DMS114 treated with DMSO at 0.1 percent for 48 hours (cell line): ENCODE results near the gene EFHD1.
"Not testable (repeated sequence)": the region's sequence is repeated elsewhere in the genome, so short reads cannot be mapped to it uniquely, and the experiment has no call there.

Experiments
- DNase-seq: peaks from one replicate; lab custom pipeline; 2025; ENCODE audit not compliant: unreplicated experiment; lab: John Stamatoyannopoulos, UW

EFHD1 gene

DNA sequence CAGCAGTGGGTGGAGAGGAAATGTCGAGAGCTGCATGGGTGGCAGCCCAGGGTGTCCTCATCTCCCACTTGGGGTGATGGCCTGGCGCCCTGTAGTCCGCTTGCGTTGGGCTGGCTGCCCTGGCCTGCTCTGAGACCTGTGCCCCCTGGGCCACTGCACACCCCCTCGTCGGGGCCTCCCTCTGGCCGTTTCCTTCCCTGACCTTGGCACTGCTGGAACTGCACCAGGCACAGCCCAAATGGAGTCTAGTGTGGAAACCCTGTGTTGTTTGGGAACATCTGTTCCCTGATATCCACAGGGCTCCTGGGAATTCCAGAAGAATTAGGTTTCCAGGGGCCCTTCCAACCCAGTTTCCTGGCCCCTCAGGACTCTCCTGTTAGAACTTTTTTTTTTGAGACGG is 13.9 kb downstream of the EFHD1 start:
- DNase-seq = no peak

DNA sequence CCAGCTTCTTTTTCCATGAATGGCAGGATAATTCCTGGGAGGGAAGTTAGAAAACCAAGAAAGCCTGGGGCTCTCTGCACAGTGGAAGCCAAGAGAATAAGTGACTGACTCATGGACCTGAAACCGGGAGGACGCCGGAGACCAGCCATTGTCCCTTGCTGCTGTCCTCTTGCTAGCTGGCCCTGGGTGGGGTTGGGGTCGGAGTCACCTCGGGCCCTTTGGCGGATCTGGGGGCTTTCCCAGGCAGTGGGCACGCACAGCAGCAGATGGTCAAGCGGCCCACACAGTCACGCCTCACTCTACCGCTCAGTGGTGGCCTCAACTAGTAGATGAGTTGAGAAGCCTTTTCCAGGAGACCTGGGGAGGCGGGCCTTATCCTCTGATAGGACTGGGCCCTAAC is 15.6 kb downstream of the EFHD1 start:
- DNase-seq = no peak

DNA sequence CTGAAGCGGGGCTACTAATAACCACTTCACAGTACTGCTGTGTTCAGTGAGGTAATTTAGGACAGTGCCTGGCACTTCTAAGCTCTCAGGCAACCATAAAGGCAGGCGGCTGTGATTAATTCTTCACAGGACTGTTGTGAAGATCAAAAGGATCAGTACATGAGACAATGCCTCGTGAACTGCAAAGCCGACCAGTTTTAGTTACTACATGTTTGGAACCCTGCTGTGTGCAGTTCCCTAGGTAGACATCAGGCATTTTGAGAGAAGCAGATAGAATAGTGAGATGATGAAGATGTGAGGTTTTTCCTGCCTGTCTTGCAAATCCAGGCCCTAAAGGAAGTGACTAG is 19.1 kb downstream of the EFHD1 start:
- no peak for DNase-seq

DNA sequence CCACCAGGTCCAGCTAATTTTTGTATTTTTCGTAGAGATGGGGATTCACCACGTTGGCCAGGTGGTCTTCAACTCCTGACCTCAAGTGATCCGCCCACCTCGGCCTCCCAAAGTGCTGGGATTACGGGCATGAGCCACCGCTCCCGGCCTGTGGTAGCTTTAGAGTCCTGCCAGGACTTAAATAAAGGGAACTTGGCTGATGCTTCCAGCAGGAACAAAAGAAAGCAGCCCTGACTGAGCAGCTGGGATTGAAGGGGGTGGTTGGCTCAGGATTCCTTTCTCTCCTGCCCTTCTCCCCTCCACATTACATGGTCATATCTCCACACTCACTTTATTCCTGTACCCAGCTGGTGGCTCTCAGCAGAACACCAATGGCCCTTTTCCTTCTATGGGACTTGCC is 20.0 kb downstream of the EFHD1 start:
- DNase-seq = no peak

DNA sequence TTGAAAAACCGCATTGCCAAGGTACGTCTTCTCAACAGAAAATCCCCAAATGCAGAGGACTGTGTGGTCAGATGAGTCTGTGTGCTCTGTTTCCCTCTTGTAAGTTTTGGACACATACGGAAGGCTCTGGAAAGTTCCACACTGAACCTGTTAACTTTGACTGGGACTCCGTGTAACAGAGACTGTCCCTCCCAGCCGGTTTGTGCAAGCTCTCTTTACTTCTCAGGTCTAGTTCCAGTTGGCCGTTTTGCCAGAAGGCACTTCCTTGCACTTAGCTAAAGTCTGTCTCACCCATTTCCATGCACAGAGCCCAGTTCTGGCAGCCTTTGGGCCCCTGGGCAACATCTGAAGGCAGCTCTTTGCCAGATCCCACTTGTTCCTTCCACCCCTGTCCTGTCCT is 22.0 kb downstream of the EFHD1 start:
- DNase-seq = no peak

DNA sequence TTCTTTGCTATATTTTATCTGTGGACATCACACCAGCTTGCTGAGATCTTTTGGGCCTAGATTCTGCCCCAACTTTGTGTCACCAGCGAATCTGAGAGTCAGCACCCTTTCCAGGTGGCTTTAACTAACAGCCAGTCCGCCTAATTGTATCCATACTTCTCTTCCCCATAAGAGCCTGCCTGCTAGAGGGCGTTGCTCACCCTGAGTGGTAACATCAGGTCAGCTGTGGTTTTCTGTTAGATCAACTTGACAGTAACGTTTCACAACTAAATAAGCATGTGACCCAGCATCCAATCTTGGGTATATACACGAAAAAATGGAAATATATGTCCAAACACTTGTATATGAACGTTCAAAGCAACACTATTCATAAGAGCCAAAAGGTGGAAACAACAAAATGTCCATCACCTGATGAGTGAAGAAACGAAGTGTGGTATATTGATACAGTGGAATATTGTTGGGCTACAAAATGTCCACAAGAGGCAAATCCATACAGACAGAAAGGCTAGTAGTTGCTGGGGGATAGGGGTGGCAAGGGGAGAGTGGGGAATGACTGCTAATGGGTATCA is 24.9 kb downstream of the EFHD1 start:
- DNase-seq = no peak

DNA sequence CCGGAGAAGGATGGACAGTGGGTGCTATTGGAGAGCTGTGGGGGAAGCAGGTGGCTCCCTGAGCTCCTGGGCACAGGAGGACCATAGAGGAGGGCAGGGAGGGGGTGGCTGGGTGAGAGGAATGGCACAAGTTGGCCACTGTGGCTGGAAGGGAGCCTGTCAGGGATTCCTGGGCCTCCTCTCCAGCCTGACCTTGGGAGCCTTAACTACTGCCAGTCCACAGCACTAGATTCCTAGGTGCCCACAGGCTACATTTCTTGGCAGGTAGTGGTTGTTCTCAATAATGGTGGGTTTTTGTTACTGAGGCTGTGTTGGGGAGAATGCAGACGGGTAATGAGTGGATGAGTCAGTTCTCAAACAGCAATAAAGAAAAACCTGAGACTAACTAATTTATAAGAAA is 26.0 kb downstream of the EFHD1 start:
- DNase-seq = no peak

DNA sequence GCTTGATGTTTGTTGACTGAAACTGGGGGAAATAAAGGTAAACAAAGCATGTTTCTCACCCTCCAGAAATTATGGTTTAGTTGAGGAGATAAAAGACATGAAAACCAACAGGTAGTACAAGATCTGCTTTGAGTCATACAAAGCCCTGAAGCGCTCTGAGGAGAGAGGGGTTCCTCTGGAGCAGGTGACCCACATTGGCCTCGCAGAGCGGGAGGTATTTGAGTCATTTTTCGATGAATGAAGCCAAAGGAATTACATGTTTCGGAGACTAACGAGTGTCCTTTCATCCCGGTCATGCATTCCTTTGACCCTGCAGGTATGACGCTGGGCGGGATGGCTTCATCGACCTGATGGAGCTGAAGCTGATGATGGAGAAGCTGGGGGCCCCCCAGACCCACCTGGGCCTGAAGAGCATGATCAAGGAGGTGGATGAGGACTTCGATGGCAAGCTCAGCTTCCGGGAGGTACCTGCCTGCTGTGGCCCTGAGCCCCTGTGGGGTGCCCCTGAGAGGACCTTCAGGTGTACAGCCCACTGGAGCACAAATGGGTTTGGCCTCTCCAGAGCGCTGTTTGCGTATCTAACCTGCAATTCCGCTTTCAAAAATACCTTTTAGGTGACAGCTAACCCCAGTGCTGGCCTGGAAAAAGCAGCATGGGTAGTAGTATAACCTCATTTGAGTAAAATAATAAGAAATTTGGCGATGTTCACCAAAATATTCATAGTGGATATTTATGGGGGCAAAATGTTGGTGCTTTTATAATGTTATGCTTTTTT is 29.3 kb downstream of the EFHD1 start:
- DNase-seq = no peak

DNA sequence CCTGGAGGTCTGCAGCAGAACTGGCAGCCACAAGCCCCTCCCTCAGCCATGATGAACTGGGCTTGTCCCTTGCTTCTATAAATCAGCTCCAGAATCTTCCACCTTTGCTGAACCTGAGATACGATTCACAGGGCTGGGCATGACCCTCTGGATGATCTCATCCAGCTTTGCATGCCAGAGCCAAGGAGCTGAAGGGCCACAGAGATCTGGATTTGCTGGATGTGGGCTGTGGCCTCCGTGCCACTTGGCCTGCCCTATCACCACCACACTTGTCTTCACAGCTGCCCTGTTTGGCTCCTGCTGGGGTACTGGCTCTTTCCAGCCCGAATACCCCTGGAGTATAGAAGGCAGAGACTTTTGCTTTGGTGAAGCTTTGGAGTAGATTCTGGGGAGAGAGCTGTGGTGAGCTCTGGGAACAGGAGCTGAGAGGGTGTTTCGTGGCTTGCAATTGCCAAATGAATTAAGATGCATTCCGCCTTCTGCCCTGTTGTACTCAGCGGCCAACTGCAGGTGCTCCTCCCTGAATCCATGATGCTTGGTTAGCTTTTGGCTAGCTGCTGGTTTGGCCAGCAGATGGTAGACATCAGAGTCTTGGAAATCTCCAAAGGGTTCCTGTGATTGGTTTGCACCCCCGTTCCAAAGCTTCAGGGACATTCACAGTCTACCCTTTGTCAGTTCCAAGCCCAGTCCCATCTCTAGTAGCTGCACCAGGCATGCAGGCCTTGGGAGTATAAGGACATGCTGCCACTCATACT is 32.8 kb downstream of the EFHD1 start:
- no peak for DNase-seq

DNA sequence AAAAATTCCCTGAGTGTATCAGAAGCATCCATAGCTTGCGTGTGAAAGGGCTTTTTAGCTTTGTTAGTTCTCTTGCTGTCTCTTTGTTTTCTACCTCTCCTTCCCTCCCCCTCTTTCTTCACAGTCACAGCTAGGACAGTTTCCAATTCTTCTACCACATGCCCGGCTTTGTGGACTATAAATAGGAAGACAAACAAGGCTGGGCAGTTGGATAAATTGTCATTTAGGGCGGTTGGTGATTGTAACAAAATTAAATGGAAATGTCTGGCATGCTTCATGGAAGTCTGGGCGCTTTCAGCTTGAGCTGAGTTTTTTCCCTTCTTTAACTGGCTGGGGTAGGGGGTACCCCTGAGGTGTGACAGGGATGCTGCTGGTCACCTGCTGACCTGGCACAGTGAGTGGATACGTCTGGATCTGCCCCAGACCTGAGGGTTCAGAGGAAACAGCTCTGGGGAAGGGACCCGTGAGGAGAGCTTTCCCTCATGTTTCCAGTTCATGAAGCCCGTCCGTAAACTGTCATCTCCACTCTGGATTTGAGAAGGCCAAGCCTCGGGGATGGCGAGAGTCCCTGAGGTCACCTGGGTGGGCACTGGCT is 34.7 kb downstream of the EFHD1 start:
- DNase-seq = no peak

DNA sequence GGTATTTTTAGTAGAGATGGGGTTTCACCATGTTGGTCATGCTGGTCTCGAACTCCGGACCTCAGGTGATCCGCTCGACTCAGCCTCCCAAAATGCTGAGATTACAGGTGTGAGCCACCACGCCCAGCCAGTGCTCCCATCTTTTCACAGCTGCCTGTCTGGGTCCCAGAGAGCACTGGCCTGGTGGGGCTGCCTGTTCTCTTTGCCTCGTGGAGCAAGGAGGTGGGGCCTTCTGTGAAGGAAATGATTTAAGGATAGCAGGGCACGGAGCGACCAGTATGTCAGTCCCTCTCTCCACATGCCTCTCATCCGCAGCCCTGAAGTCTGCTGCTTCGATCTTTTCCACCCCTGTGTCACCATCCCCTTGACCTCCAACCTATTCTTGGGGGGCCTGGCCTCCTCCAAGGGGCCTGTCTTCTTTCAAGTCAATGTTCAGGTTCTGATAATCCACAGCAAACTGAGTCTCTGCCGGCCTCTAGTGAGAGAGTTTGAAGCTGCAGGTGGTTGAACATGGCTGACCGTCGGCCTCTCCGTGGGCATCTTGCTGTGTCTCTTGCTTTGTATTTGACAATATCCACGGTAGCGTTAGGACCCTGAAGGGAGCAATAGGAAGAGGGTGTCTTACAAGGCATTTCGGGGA is 35.5 kb downstream of the EFHD1 start:
- peak; percentile 16 for DNase-seq

DNA sequence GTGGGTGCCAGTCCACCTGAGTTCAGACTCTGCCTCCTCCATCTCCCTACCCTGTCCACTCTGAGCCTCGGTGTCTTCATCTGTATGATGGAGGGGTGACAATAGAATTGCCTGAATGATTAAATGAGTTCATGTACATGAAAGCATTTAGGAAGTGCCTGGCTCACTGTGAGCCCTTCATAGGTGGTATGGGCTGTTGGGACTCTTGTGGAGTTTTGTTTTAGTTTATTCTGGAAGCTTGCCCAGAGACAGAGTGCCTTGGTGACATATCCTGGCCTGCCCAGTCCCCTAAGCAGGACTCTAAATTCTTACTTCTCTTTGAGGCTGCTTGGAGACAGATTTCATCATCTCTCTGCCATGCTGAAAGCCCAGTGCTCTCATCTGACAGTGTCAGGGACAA is 39.2 kb downstream of the EFHD1 start:
- DNase-seq = no peak

DNA sequence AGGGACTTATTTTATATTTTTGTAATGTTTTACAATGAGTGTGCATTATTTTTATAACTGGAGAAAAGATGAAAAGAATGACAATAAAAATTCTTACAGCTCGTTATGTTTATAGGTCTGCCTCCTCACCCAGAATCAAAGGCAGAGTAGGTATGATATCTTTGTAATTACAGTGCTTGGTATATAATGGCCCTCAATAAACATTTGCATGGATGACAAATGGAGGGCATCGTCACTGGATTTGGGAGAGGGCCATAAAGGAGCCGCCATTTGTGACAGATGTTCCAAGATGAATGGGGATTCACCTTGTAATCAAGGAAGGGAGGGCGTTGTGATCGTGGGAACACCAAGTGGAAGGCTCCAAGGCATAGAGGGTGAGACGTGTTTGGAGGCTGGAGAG is 41.1 kb downstream of the EFHD1 start:
- DNase-seq = no peak

DNA sequence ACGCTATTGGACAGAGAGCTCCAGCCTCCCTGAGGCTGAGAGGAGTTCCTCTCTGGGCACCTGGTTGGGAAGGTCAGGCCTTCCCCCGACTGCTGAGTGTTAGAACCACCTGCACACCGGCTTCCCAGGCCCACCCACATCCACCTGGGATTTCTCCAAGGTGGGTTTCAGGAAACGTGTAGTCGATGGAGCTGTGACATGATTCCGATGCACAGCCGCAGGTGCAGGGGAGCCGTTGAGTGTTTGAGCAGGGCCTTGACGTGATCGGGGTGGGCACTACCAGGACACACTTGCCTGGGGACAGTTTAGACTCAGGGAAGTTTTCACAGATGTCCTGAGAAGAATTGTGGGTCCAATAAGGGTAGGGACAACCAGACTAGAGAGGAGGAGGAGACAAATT is 42.0 kb downstream of the EFHD1 start:
- DNase-seq = no peak

DNA sequence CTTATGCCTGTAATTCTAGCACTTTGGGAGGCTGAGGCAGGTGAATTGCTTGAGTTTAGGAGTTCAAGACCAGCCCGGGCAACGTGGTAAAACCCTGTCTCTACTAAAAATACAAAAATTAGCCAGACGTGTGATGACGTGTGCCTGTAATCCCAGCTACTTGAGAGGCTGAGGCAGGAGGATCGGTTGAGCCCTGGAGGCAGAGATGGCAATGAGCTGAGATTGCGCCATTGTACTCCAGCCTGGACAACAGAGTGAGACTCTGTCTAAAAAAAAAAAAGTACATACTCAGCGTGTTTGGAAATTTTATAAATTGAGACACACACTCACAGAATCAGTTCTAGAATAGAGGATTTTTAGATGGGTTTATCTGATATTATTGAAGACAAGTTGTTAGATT is 46.6 kb downstream of the EFHD1 start:
- no peak for DNase-seq

DNA sequence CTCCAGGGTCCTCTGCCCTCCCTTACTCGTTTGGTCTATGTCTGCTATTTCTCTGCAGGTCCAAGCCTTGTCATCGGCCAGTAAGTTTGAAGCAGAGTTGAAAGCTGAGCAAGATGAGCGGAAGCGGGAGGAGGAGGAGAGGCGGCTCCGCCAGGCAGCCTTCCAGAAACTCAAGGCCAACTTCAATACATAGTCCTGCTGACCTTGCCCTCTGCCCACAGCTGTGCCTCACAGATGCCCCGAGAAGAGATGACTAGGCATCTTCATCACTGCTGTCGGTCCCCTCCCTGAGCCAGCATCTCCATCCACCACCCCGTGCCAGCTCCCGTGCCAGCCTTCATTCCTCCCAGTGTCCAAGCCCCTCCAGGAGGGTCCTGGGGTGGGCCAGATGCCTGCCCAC is 48.1 kb downstream of the EFHD1 start:
- no peak for DNase-seq

DNA sequence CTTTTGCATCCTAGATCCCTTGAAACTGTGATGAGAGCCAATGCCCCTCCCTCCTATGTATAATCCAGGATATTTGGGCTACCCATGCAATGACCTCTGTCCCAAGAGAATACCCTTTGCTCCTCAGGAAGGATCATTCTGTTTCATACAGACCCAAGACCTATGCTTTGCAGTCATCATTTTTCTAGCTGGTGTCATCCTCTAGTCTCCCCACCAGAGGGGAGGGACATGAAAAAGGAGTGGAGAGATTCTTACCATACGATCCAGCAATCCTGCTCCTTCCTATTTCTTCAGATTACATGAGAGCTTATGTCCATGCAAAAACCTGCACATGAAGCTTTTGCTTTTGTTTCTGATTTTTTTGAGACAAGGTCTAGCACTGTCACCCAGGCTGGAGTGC is 50.0 kb downstream of the EFHD1 start:
- DNase-seq = no peak

DNA sequence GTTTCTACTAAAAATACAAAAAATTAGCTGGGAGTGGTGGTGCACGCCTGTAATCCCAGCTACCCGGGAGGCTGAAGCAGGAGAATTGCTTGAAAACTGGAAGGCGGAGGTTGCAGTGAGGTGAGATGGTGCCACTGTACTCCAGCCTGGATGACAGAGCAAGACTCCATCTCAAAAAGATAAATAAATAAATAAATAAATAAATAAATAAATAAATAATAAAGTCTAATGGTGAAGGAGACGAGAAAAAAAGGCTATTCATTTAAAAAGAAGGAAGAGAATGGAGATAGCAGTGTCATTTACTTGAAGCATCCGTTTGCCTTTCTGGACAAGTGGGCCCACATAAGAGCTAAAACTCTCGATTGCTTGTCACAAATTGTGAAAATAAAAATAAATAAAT is 52.0 kb downstream of the EFHD1 start:
- not testable (repeated sequence) for DNase-seq

DNA sequence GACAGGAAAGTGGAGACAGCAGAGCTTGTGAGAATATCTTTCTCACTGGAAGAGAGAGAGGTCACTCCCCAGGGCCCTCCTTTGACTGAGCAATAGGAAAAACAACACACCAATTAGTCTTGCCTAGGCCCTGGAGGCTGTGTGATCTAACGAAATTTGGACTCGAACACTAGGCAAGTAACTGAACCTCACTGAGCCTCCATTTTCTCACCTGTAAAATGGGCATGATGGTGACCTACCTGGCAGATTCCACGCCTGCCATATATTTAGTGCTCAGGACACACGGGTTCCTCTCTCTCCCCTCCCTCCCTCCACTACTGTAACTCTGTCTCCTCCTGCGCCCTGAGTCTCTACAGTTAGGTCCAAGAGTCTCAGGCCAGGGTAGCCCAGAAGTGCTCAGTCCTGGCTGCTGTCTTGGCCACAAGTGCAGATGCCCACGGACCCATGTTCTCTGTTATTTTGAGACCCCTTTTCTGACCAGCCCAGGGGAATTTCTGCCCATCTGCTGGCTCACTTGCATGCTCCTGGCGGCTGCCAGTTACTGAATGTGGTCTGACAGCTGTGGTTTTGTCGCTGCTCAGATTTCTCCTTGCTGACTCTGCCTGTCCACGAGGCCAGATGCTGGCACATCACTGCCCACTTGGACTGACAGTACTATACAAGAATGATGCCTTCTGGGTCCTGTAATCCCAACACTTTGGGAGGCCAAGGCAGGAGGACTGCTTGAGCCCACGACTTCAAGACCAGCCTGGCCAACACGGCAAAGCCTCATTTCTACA is 54.2 kb downstream of the EFHD1 start:
- no peak for DNase-seq

DNA sequence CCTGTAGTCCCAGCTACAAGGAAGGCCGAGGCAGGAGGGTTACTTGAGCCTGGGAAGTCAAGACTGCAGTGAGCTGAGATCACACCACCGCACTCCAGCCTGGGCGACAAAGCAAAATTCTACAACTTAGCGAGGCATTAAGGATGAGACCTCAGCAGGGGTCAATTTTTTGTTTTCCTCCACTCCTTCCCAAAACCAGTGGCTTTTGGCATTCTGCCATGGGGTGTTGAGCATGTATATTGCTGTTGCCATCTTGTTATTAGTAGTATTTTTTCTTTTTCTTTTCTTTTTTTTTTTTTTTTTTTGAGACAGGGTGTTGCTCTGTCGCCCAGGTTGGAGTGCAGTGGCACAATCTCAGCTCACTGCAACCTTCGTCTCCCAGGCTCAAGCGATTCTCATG is 54.8 kb downstream of the EFHD1 start:
- DNase-seq = no peak
